Measurements from ENCODE around the gene TNFRSF25.

The TNFRSF25 gene

GRCh38 chr1:6414443-6414844 is 51.5 kb downstream of the TNFRSF25 start:
- DNase-seq, result no peak

DNA sequence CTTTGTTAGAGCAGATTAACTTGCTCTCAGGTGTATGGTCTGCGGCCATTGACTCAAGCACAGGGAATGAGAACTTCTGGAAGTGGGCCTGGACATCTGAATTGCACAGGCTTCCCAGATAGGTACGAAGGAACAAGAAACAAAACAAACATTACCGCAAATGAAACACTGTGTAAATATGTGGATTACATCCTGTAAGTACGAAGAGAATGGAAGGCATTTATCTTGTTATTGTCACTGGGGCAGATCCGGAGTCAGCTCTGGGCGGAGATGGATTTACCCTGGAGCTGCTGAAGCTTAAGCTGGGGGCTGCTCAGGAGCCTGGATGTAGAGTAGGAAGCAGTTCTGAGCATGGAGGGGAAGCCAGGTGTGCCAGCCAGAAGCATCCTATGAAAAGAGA is 53.1 kb downstream of the TNFRSF25 start:
- DNase-seq, result no peak
